WTC11 (cell line): Measurements from ENCODE around the gene KRTAP2-3. TPM values are rescaled to one million over a fixed set of nuclear protein-coding genes. Genes with fewer than 3 reads are reported as not detected.

Source experiments
- ATAC-seq: fragments of 200-7000 bp; cut with Tn5 transposase; 2 replicates; pipeline ENCODE4 v1.10.0; 2021; ENCODE audit warnings: mild to moderate bottlenecking, moderate library complexity
- CTCF ChIA-PET: fragments of 300-600 bp; sonication (Branson Sonifier 250); formaldehyde crosslinking; loops from one replicate; lab custom pipeline; 2021; ENCODE audit warnings: antibody characterized with exemption; lab: Charles Lee
- POLR2A ChIA-PET: fragments of 350-600 bp; sonication (Branson Sonifier 250); formaldehyde crosslinking; loops from one replicate; lab custom pipeline; 2021; ENCODE audit warnings: antibody characterized with exemption; lab: Charles Lee
- DNase-seq: peaks from one replicate; pipeline ENCODE4 v3.0.0; 2021; ENCODE audit warnings: low spot score
- H3K27ac Mint-ChIP-seq: 2 replicates; pipeline ENCODE4 v1.8.0; 2021; ENCODE audit warnings: mixed read lengths
- H3K27me3 Mint-ChIP-seq: 2 replicates; pipeline ENCODE4 v1.8.0; 2021; ENCODE audit warnings: low read depth, mild to moderate bottlenecking, moderate library complexity, mixed read lengths
- H3K36me3 Mint-ChIP-seq: 2 replicates; pipeline ENCODE4 v1.8.0; 2021; ENCODE audit warnings: mixed read lengths
- H3K4me1 Mint-ChIP-seq: 2 replicates; pipeline ENCODE4 v1.8.0; 2022; ENCODE audit warnings: mixed read lengths
- H3K4me3 Mint-ChIP-seq: 2 replicates; pipeline ENCODE4 v1.8.0; 2021; ENCODE audit warnings: mild to moderate bottlenecking, moderate library complexity, mixed read lengths
- H3K9me3 Mint-ChIP-seq: 2 replicates; pipeline ENCODE4 v1.8.0; 2021; ENCODE audit warnings: mixed read lengths
- ATF1 ChIP-seq: sonication (generic); formaldehyde crosslinking; IDR thresholded peaks from 2 replicates; pipeline ENCODE4 v1.8.1; 2023; ENCODE audit warnings: mild to moderate bottlenecking, moderate library complexity, missing genetic modification reagents
- CBFB ChIP-seq: sonication (generic); formaldehyde crosslinking; IDR thresholded peaks from 2 replicates; pipeline ENCODE4 v1.8.1; 2022; ENCODE audit warnings: mild to moderate bottlenecking, low read depth, missing genetic modification reagents
- ESRRA ChIP-seq: sonication (generic); formaldehyde crosslinking; IDR thresholded peaks from 2 replicates; pipeline ENCODE4 v1.8.1; 2022; ENCODE audit warnings: mild to moderate bottlenecking, missing genetic modification reagents, borderline replicate concordance
- ETV6 ChIP-seq: sonication (generic); formaldehyde crosslinking; IDR thresholded peaks from 2 replicates; pipeline ENCODE4 v1.8.1; 2022; ENCODE audit warnings: mild to moderate bottlenecking, missing genetic modification reagents
- HMGA2 ChIP-seq: fragments of 250-450 bp; sonication (Bioruptor Pico); IDR thresholded peaks from 2 replicates; pipeline ENCODE4 v1.4.0; 2021; ENCODE audit warnings: mild to moderate bottlenecking, moderate library complexity
- IRF2 ChIP-seq: sonication (generic); formaldehyde crosslinking; IDR thresholded peaks from 2 replicates; pipeline ENCODE4 v1.8.0; 2022; ENCODE audit warnings: low read depth, missing genetic modification reagents, borderline replicate concordance
- MLX ChIP-seq: sonication (generic); formaldehyde crosslinking; IDR thresholded peaks from 2 replicates; pipeline ENCODE4 v1.8.1; 2023; ENCODE audit warnings: mild to moderate bottlenecking, missing genetic modification reagents, moderate library complexity
- NFYB ChIP-seq: sonication (generic); formaldehyde crosslinking; conservative IDR thresholded peaks from 2 replicates; pipeline ENCODE4 v1.8.0; 2022; ENCODE audit warnings: low read depth, missing genetic modification reagents
- PRDM15 ChIP-seq: sonication (generic); formaldehyde crosslinking; IDR thresholded peaks from 2 replicates; pipeline ENCODE4 v1.8.0; 2022; ENCODE audit warnings: missing genetic modification reagents
- RORB ChIP-seq: fragments of 250-450 bp; sonication (Bioruptor Pico); IDR thresholded peaks from 2 replicates; pipeline ENCODE4 v1.9.0; 2021; ENCODE audit warnings: mild to moderate bottlenecking
- SP1 ChIP-seq: sonication (generic); formaldehyde crosslinking; conservative IDR thresholded peaks from 2 replicates; pipeline ENCODE4 v1.8.1; 2022; ENCODE audit warnings: missing genetic modification reagents
- TP53 ChIP-seq: sonication (generic); formaldehyde crosslinking; IDR thresholded peaks from 2 replicates; pipeline ENCODE4 v1.8.1; 2023; ENCODE audit warnings: mild to moderate bottlenecking, missing genetic modification reagents
- ZNF263 ChIP-seq: sonication (generic); formaldehyde crosslinking; IDR thresholded peaks from 2 replicates; pipeline ENCODE4 v1.8.1; 2022; ENCODE audit warnings: low read depth, mild to moderate bottlenecking, moderate library complexity, missing genetic modification reagents
- ZNF396 ChIP-seq: fragments of 250-450 bp; sonication (Bioruptor Pico); IDR thresholded peaks from 2 replicates; pipeline ENCODE4 v1.8.0; 2021; ENCODE audit warnings: mild to moderate bottlenecking, moderate library complexity, borderline replicate concordance
- ZNF416 ChIP-seq: fragments of 250-450 bp; sonication (Bioruptor Pico); IDR thresholded peaks from 2 replicates; pipeline ENCODE4 v1.9.0; 2021; ENCODE audit warnings: mild to moderate bottlenecking, inconsistent platforms
- ZNF671 ChIP-seq: fragments of 250-450 bp; sonication (Bioruptor Pico); IDR thresholded peaks from 2 replicates; pipeline ENCODE4 v1.8.0; 2021; ENCODE audit warnings: mild to moderate bottlenecking
- total RNA-seq: library from RNA; stranded (reverse); gene quantifications from 3 replicates; pipeline ENCODE4 v1.2.3, GENCODE V29; 2021
- TF ChIP-seq, protein P1 (sequence below): fragments of 250-450 bp; sonication (Bioruptor Pico); IDR thresholded peaks from 2 replicates; pipeline ENCODE4 v1.9.0; 2021; ENCODE audit warnings: mild to moderate bottlenecking
- TF ChIP-seq, protein P2 (sequence below): sonication (generic); formaldehyde crosslinking; IDR thresholded peaks from 2 replicates; pipeline ENCODE4 v1.8.0; 2022; ENCODE audit warnings: mild to moderate bottlenecking, missing genetic modification reagents
- TF ChIP-seq, protein P3 (sequence below): sonication (generic); formaldehyde crosslinking; IDR thresholded peaks from 2 replicates; pipeline ENCODE4 v1.8.1; 2022; ENCODE audit warnings: missing genetic modification reagents, borderline replicate concordance
- TF ChIP-seq, protein P4 (sequence below): sonication (generic); formaldehyde crosslinking; IDR thresholded peaks from 2 replicates; pipeline ENCODE4 v1.8.1; 2023; ENCODE audit warnings: mild to moderate bottlenecking, moderate library complexity, missing genetic modification reagents

KRTAP2-3 gene
- total RNA-seq, 1 experiment from 2014 or later: not detected

DNA sequence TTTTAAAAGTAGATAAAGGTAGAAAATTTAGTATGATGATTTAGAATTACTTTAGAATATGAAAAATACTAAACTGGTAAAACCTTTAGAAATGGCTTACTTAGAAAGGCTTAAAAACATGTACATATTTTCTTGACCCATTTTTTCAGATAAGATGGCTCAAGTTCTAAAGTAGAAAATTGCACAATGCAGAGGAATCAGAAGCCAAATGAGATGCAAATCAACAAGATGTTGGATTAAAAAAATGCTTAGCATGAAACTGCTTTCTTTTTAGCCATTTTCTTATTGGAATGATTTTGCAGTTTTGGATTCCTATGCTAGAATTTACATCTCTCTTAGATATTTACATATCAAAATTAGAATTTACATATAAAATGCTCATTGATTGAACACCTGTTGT is 49.5 kb downstream of the KRTAP2-3 start (continued):
- TF ChIP-seq, protein P1, sequence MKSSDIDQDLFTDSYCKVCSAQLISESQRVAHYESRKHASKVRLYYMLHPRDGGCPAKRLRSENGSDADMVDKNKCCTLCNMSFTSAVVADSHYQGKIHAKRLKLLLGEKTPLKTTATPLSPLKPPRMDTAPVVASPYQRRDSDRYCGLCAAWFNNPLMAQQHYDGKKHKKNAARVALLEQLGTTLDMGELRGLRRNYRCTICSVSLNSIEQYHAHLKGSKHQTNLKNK (CRISPR knock-in tag): no peak
- TF ChIP-seq ETV6 (CRISPR knock-in tag) (no peak), PRDM15 (CRISPR knock-in tag) (no peak), ZNF671 (CRISPR knock-in tag) (no peak)
- TF ChIP-seq, protein P2, sequence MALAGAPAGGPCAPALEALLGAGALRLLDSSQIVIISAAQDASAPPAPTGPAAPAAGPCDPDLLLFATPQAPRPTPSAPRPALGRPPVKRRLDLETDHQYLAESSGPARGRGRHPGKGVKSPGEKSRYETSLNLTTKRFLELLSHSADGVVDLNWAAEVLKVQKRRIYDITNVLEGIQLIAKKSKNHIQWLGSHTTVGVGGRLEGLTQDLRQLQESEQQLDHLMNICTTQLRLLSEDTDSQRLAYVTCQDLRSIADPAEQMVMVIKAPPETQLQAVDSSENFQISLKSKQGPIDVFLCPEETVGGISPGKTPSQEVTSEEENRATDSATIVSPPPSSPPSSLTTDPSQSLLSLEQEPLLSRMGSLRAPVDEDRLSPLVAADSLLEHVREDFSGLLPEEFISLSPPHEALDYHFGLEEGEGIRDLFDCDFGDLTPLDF (CRISPR knock-in tag): no peak

GRCh38 chr17:41009936-41010335 is 50.0 kb downstream of the KRTAP2-3 start:
- H3K4me1 Mint-ChIP-seq: peaks cover 15% of the 10 kb centered on the region
- H3K4me3 Mint-ChIP-seq: no peak overlapping the region
- POLR2A ChIA-PET: no interaction called here
- H3K27ac Mint-ChIP-seq: no peak overlapping the region
- 0 out of 2 replicates have a peak, but pooled peaks cover 7% of the 10 kb centered on the region for H3K9me3 Mint-ChIP-seq
- ATAC-seq: no peak
- H3K27me3 Mint-ChIP-seq: no peaks in the 10 kb centered on the region
- H3K36me3 Mint-ChIP-seq: no peaks in the 10 kb centered on the region
- DNase-seq: no peak
- TF ChIP-seq, protein P3, sequence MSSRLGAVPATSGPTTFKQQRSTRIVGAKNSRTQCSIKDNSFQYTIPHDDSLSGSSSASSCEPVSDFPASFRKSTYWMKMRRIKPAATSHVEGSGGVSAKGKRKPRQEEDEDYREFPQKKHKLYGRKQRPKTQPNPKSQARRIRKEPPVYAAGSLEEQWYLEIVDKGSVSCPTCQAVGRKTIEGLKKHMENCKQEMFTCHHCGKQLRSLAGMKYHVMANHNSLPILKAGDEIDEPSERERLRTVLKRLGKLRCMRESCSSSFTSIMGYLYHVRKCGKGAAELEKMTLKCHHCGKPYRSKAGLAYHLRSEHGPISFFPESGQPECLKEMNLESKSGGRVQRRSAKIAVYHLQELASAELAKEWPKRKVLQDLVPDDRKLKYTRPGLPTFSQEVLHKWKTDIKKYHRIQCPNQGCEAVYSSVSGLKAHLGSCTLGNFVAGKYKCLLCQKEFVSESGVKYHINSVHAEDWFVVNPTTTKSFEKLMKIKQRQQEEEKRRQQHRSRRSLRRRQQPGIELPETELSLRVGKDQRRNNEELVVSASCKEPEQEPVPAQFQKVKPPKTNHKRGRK (CRISPR knock-in tag): no peak
- TF ChIP-seq CBFB (CRISPR knock-in tag): no peak
- TF ChIP-seq, protein P1 (CRISPR knock-in tag): no peak
- no peak for TF ChIP-seq RORB
- no peak for TF ChIP-seq ZNF396
- no peak for TF ChIP-seq HMGA2 (CRISPR knock-in tag)
- no peak for TF ChIP-seq TP53 (CRISPR knock-in tag)
- no peak for TF ChIP-seq SP1
- no peak for TF ChIP-seq ZNF263 (CRISPR knock-in tag)
- TF ChIP-seq NFYB (CRISPR knock-in tag): no peak
- no peak for TF ChIP-seq ESRRA (CRISPR knock-in tag)
- TF ChIP-seq ZNF416: no peak
- no peak for TF ChIP-seq MLX (CRISPR knock-in tag)
- no peak for TF ChIP-seq ATF1 (CRISPR knock-in tag)
- TF ChIP-seq, protein P4, sequence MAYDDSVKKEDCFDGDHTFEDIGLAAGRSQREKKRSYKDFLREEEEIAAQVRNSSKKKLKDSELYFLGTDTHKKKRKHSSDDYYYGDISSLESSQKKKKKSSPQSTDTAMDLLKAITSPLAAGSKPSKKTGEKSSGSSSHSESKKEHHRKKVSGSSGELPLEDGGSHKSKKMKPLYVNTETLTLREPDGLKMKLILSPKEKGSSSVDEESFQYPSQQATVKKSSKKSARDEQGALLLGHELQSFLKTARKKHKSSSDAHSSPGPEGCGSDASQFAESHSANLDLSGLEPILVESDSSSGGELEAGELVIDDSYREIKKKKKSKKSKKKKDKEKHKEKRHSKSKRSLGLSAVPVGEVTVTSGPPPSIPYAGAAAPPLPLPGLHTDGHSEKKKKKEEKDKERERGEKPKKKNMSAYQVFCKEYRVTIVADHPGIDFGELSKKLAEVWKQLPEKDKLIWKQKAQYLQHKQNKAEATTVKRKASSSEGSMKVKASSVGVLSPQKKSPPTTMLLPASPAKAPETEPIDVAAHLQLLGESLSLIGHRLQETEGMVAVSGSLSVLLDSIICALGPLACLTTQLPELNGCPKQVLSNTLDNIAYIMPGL (CRISPR knock-in tag): no peak
- no peak for TF ChIP-seq IRF2 (CRISPR knock-in tag)
- CTCF ChIA-PET: no interaction called here
